ENCODE measurements around the gene SETBP1.

- no peak for TF ChIP-seq ZNF274 (IDR thresholded peaks at IDR 0.05; ENCODE audit: low read depth, low read length)
- TF ChIP-seq YY1 (IDR thresholded peaks at IDR 0.05; ENCODE audit: insufficient read depth, insufficient read length), result no peak
- no peak for TF ChIP-seq SUZ12 (IDR thresholded peaks at IDR 0.05; ENCODE audit: extremely low read depth, insufficient read depth, insufficient read length)
Measured at GRCh38 chr18:44750774-44751173, 70.1 kb downstream of the SETBP1 start.
